HG03460 (cell line): ENCODE results near the gene PRKCZ.

Source experiments
- ATAC-seq: cut with Tn5 transposase; IDR thresholded peaks from one replicate; pipeline ENCODE4 v1.9.1; 2021; ENCODE audit not compliant: unreplicated experiment

PRKCZ gene

GRCh38 chr1:2226525-2227345 is 176.5 kb downstream of the PRKCZ start:
- no peak for ATAC-seq

GRCh38 chr1:2227346-2228156 is 177.3 kb downstream of the PRKCZ start:
- ATAC-seq: peak; percentile 81

- no peak for ATAC-seq
These were observed 178.0 kb downstream of the PRKCZ start, which contains the start of gene SKI for GRCh38 chr1:2228157-2228594. Gene SKI, plus strand, starts transcription at chr1:2228319. Its CDS starts 448 bp downstream, at chr1:2228767.

- no peak for ATAC-seq
These were observed 178.5 kb downstream of the PRKCZ start for GRCh38 chr1:2228694-2229036.

GRCh38 chr1:2229037-2229864 is 179.0 kb downstream of the PRKCZ start:
- ATAC-seq: no peak

- ATAC-seq: no peak
These were observed 179.9 kb downstream of the PRKCZ start for GRCh38 chr1:2229911-2230731.

- ATAC-seq: no peak
These were observed 180.7 kb downstream of the PRKCZ start for GRCh38 chr1:2230781-2231531.

- no peak for ATAC-seq
These were observed 181.5 kb downstream of the PRKCZ start for GRCh38 chr1:2231532-2232254.

- no peak for ATAC-seq
These were observed 182.2 kb downstream of the PRKCZ start for GRCh38 chr1:2232255-2232915.

- ATAC-seq: no peak
These were observed 182.8 kb downstream of the PRKCZ start for GRCh38 chr1:2232916-2233438.

GRCh38 chr1:2233468-2233867 is 183.3 kb downstream of the PRKCZ start:
- no peak for ATAC-seq

- no peak for ATAC-seq
These were observed 184.0 kb downstream of the PRKCZ start for GRCh38 chr1:2233997-2234761.

GRCh38 chr1:2234762-2235113 is 184.5 kb downstream of the PRKCZ start:
- no peak for ATAC-seq
